Breast epithelium (tissue), 4 donors: ENCODE data around the gene ARHGEF7. TPM values are rescaled to one million over a fixed set of nuclear protein-coding genes. Genes with fewer than 3 reads are reported as not detected.

Experiments used
- DNase-seq, 2 donors: peaks; one replicate each; pipeline ENCODE4 v3.0.0-alpha.2; 2019; ENCODE audit warnings: low spot score in 2 of 2
- H3K27ac ChIP-seq, 2 donors: fragments of 200-600 bp; sonication (generic) in 1 of 2; one replicate each; pipeline ENCODE4 v1.5.1; 2016 to 2019; ENCODE audit warnings: mild to moderate bottlenecking in 1 of 2
- H3K27me3 ChIP-seq, 2 donors: fragments of 200-600 bp; sonication (generic) in 1 of 2; one replicate each; pipeline versions ENCODE4 v1.5.1 to v1.6.0; 2017 to 2019; ENCODE audit warnings: control low read depth in 1 of 2, mild to moderate bottlenecking in 1 of 2
- H3K36me3 ChIP-seq: fragments of 200-600 bp; one replicate; pipeline ENCODE4 v1.5.1; 2019
- H3K4me1 ChIP-seq, 2 donors: fragments of 200-600 bp; sonication (generic); one replicate each; pipeline ENCODE4 v1.5.1; 2016 to 2019; ENCODE audit warnings: control low read depth in 1 of 2
- H3K4me3 ChIP-seq, 3 donors: fragments of 200-600 bp; sonication (generic); 1 replicate in 2 of 3; 2 replicates in 1 of 3; pipeline ENCODE4 v1.5.1; 2016 to 2019; ENCODE audit warnings: mild to moderate bottlenecking in 3 of 3, moderate library complexity in 2 of 3
- H3K9me3 ChIP-seq, 2 donors: fragments of 200-600 bp; sonication (generic) in 1 of 2; one replicate each; pipeline ENCODE4 v1.5.1; 2016 to 2019; ENCODE audit warnings: control low read depth in 1 of 2
- CTCF ChIP-seq, 3 donors: fragments of 450-650 bp; IDR thresholded peaks; one replicate each; pipeline ENCODE4 v1.5.1; 2016 to 2017; ENCODE audit warnings: antibody characterized with exemption in 3 of 3, mild to moderate bottlenecking in 3 of 3, moderate library complexity in 3 of 3
- POLR2A ChIP-seq: fragments of 450-650 bp; IDR thresholded peaks from one replicate; pipeline ENCODE4 v1.6.1; 2016; ENCODE audit warnings: antibody characterized with exemption, mild to moderate bottlenecking, moderate library complexity
- POLR2AphosphoS5 ChIP-seq, 3 donors: sonication (generic); formaldehyde crosslinking; IDR thresholded peaks; one replicate each; pipeline ENCODE4 v1.6.1; 2017; ENCODE audit warnings: antibody characterized with exemption in 3 of 3
- intact Hi-C: fragments of 100-400 bp; cut with DNase I; formaldehyde crosslinking; loops from one replicate; pipeline ENCODE4 v1.15.1; 2023; ENCODE audit warnings: low total_unique reads
- total RNA-seq, 3 donors: library from RNA; depleted of rRNA; stranded (reverse); fragments of >200 nt; gene quantifications; one replicate each; pipeline ENCODE4 v1.1.0, GENCODE V29; 2016

ARHGEF7 gene
- total RNA-seq, 3 donors from 2014 or later = 79.6 to 92.0 (median 85.5) TPM

GRCh38 chr13:111258637-111259036 is 143.5 kb downstream of the ARHGEF7 start:
- TF ChIP-seq POLR2AphosphoS5 (IDR thresholded peaks at IDR 0.05) = no peak
- TF ChIP-seq CTCF (IDR thresholded peaks at IDR 0.05) = no peak
- TF ChIP-seq POLR2A = no peak
- no peak for DNase-seq

GRCh38 chr13:111259058-111259457 is 143.9 kb downstream of the ARHGEF7 start:
- H3K36me3 ChIP-seq = no peaks in the 10 kb centered on the region
- H3K27ac ChIP-seq = no peak overlapping the region
- no peak for TF ChIP-seq CTCF (IDR thresholded peaks at IDR 0.05)
- no peak for TF ChIP-seq POLR2A
- no peak for TF ChIP-seq POLR2AphosphoS5 (IDR thresholded peaks at IDR 0.05)
- intact Hi-C loops = no loop called here
- DNase-seq = no peak
- no peaks in the 10 kb centered on the region for H3K27me3 ChIP-seq
- H3K4me1 ChIP-seq = no peaks in the 10 kb centered on the region
- H3K4me3 ChIP-seq = no peak overlapping the region
- no peaks in the 10 kb centered on the region for H3K9me3 ChIP-seq

More at GRCh38 chr13:111258637-111259036, 143.5 kb downstream of the ARHGEF7 start:
- Histone ChIP-seq H3K27me3 (no peaks in the 10 kb centered on the region), H3K9me3 (no peaks in the 10 kb centered on the region), H3K36me3 (no peaks in the 10 kb centered on the region), H3K27ac (no peak overlapping the region), H3K4me1 (no peaks in the 10 kb centered on the region), H3K4me3 (no peak overlapping the region)
- intact Hi-C loops = no loop called here

- H3K9me3 ChIP-seq = no peaks in the 10 kb centered on the region
- H3K36me3 ChIP-seq = no peaks in the 10 kb centered on the region
- intact Hi-C loops = no loop called here
- H3K27me3 ChIP-seq = no peaks in the 10 kb centered on the region
- no peak overlapping the region for H3K27ac ChIP-seq
- H3K4me1 ChIP-seq = no peaks in the 10 kb centered on the region
- DNase-seq = no peak
- TF ChIP-seq POLR2A (no peak), CTCF (IDR thresholded peaks at IDR 0.05) (no peak), POLR2AphosphoS5 (IDR thresholded peaks at IDR 0.05) (no peak)
- H3K4me3 ChIP-seq = no peak overlapping the region
Measured at GRCh38 chr13:111261326-111261725, 146.2 kb downstream of the ARHGEF7 start.

- Histone ChIP-seq H3K4me3 (no peak overlapping the region), H3K36me3 (no peaks in the 10 kb centered on the region), H3K27ac (no peak overlapping the region), H3K27me3 (no peaks in the 10 kb centered on the region), H3K9me3 (no peaks in the 10 kb centered on the region), H3K4me1 (no peaks in the 10 kb centered on the region)
- DNase-seq = no peak
- intact Hi-C loops = no loop called here
- TF ChIP-seq POLR2A (no peak), CTCF (IDR thresholded peaks at IDR 0.05) (no peak), POLR2AphosphoS5 (IDR thresholded peaks at IDR 0.05) (no peak)
Measured at GRCh38 chr13:111262281-111262680, 147.2 kb downstream of the ARHGEF7 start.

- TF ChIP-seq POLR2AphosphoS5 (IDR thresholded peaks at IDR 0.05) = no peak
- no peak for TF ChIP-seq CTCF (IDR thresholded peaks at IDR 0.05)
- TF ChIP-seq POLR2A = no peak
- intact Hi-C loops = no loop called here
- H3K9me3 ChIP-seq = no peaks in the 10 kb centered on the region
- H3K4me3 ChIP-seq = no peak overlapping the region
- no peaks in the 10 kb centered on the region for H3K27me3 ChIP-seq
- DNase-seq = no peak
- H3K36me3 ChIP-seq = no peaks in the 10 kb centered on the region
- no peaks in the 10 kb centered on the region for H3K4me1 ChIP-seq
- H3K27ac ChIP-seq = no peak overlapping the region
Measured at GRCh38 chr13:111262715-111263114, 147.6 kb downstream of the ARHGEF7 start.
